A375 (cell line): ENCODE results near the gene TLE1. TPM values are rescaled to one million over a fixed set of nuclear protein-coding genes. Genes with fewer than 3 reads are reported as not detected.

ENCODE experiments used
- small RNA-seq: library from RNA; depleted of rRNA; stranded (forward); fragments of <200 nt; gene quantifications from one replicate; pipeline ENCODE3, GENCODE V24; 2014
- total RNA-seq: library from RNA; depleted of rRNA; stranded (reverse); fragments of >200 nt; shearing (Covaris generic); gene quantifications from 2 replicates; pipeline ENCODE4 v1.2.3, GENCODE V29; 2014; rRNA removed

Gene TLE1
- total RNA-seq: 33.8 and 36.6 TPM in 2 replicates

GRCh38 chr9:81689343-81690175 lies at the start of gene TLE1:
Gene TLE1, minus strand, starts transcription at chr9:81689547. Its CDS starts 1,307 bp downstream, at chr9:81688240.

Small RNAs within 50 kb of the gene (small RNA-seq; reads per million reads assigned to genes)
- not detected for gene RNU6-1035P

Other genes with a start within 250 kb of the TLE1 start
- not detected in 2 replicates for gene SPATA31D4, start 238.9 kb upstream of the TLE1 start, total RNA-seq